Gastrocnemius medialis (tissue), 4 donors: ENCODE measurements around the gene POLR2B.
"Not testable (repeated sequence)": the region's sequence is repeated elsewhere in the genome, so short reads cannot be mapped to it uniquely, and the experiment has no call there.

Experiments
- POLR2A ChIP-seq, 2 donors: fragments of 450-650 bp; IDR thresholded peaks; one replicate each; pipeline ENCODE4 v1.6.1; 2017; ENCODE audit warnings: antibody characterized with exemption in 2 of 2, mild to moderate bottlenecking in 2 of 2, moderate library complexity in 2 of 2
- TF ChIP-seq, protein P1 (sequence below), 5 experiments: fragments of 450-650 bp in 3 of 5; fragments of 200-600 bp in 2 of 5; sonication (generic) in 2 of 5; IDR thresholded peaks in 4 of 5; conservative IDR thresholded peaks in 1 of 5; 1 replicate in 4 of 5; 2 replicates in 1 of 5; pipeline ENCODE4 v1.5.1; 2016 to 2019; ENCODE audit warnings: antibody characterized with exemption in 5 of 5, mild to moderate bottlenecking in 3 of 5, moderate library complexity in 3 of 5

- TF ChIP-seq, protein P1, sequence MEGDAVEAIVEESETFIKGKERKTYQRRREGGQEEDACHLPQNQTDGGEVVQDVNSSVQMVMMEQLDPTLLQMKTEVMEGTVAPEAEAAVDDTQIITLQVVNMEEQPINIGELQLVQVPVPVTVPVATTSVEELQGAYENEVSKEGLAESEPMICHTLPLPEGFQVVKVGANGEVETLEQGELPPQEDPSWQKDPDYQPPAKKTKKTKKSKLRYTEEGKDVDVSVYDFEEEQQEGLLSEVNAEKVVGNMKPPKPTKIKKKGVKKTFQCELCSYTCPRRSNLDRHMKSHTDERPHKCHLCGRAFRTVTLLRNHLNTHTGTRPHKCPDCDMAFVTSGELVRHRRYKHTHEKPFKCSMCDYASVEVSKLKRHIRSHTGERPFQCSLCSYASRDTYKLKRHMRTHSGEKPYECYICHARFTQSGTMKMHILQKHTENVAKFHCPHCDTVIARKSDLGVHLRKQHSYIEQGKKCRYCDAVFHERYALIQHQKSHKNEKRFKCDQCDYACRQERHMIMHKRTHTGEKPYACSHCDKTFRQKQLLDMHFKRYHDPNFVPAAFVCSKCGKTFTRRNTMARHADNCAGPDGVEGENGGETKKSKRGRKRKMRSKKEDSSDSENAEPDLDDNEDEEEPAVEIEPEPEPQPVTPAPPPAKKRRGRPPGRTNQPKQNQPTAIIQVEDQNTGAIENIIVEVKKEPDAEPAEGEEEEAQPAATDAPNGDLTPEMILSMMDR (IDR thresholded peaks at IDR 0.05 in 4 of 5, conservative IDR thresholded peaks at IDR 0.05 in 1 of 5): not testable (repeated sequence)
- TF ChIP-seq POLR2A (IDR thresholded peaks at IDR 0.05): not testable (repeated sequence)
Measured at GRCh38 chr4:57047046-57047445, 68.3 kb downstream of the POLR2B start.
